ENCODE results near the gene CRYBA2.

Gene CRYBA2

GRCh38 chr2:219041252-219041651 is 48.0 kb upstream of the CRYBA2 start, which contains the start of gene CFAP65:
TSS of gene CFAP65 (minus strand) at chr2:219041516. CDS start at chr2:219039048, 2,468 bp downstream.
- Histone ChIP-seq H3K27me3 (ENCODE audit: insufficient read depth, low read length) (peaks cover 3% of the 10 kb centered on the region; the same call in 1 of the 2 replicates), H3K9ac (ENCODE audit: low read length) (no peak within 1 kb of the TSS), H3K4me3 (ENCODE audit: low read depth, low read length, poor library complexity, severe bottlenecking) (no peak within 1 kb of the TSS), H3K79me2 (ENCODE audit: insufficient read depth, low read length) (no peaks in the 10 kb centered on the region), H3K9me2 (ENCODE audit: low read depth, low read length) (no peaks in the 10 kb centered on the region), H3K4me1 (ENCODE audit: insufficient read depth, low read length, severe bottlenecking) (no peaks in the 10 kb centered on the region), H3F3A (ENCODE audit: insufficient read depth, low read length) (no peaks in the 10 kb centered on the region), H3K9me3 (ENCODE audit: low read length) (no peaks in the 10 kb centered on the region), H3K27ac (ENCODE audit: low read depth, low read length, poor library complexity, severe bottlenecking) (no peak within 1 kb of the TSS), H2AFZ (ENCODE audit: low read length) (no peak within 1 kb of the TSS), H3K4me2 (ENCODE audit: low read length) (no peak within 1 kb of the TSS), H4K20me1 (ENCODE audit: insufficient read depth, low read length) (no peaks in the 10 kb centered on the region), H3K36me3 (ENCODE audit: insufficient read depth, low read length) (no peaks in the 10 kb centered on the region)
- TF ChIP-seq EZH2 (IDR thresholded peaks at IDR 0.05; ENCODE audit: borderline replicate concordance, low read length) (no peak), CTCF (IDR thresholded peaks at IDR 0.05; ENCODE audit: low read length) (no peak)

- TF ChIP-seq CTCF (IDR thresholded peaks at IDR 0.05; ENCODE audit: low read length) = no peak
- TF ChIP-seq EZH2 (IDR thresholded peaks at IDR 0.05; ENCODE audit: borderline replicate concordance, low read length) = no peak
Measured at GRCh38 chr2:219038600-219038999, 45.4 kb upstream of the CRYBA2 start.

GRCh38 chr2:219037783-219038499 is 44.7 kb upstream of the CRYBA2 start:
- Histone ChIP-seq H4K20me1 (ENCODE audit: insufficient read depth, low read length) (no peaks in the 10 kb centered on the region), H3K79me2 (ENCODE audit: insufficient read depth, low read length) (no peaks in the 10 kb centered on the region), H3K36me3 (ENCODE audit: insufficient read depth, low read length) (no peaks in the 10 kb centered on the region), H3F3A (ENCODE audit: insufficient read depth, low read length) (no peaks in the 10 kb centered on the region; the same call in 1 of the 2 replicates), H3K4me3 (ENCODE audit: low read depth, low read length, poor library complexity, severe bottlenecking) (no peak overlapping the region), H3K9me2 (ENCODE audit: low read depth, low read length) (no peaks in the 10 kb centered on the region), H3K4me1 (ENCODE audit: insufficient read depth, low read length, severe bottlenecking) (no peaks in the 10 kb centered on the region), H3K4me2 (ENCODE audit: low read length) (no peak overlapping the region), H3K27ac (ENCODE audit: low read depth, low read length, poor library complexity, severe bottlenecking) (no peak overlapping the region), H3K9me3 (ENCODE audit: low read length) (no peaks in the 10 kb centered on the region), H3K9ac (ENCODE audit: low read length) (no peak overlapping the region), H2AFZ (ENCODE audit: low read length) (no peak overlapping the region), H3K27me3 (ENCODE audit: insufficient read depth, low read length) (peaks cover 5% of the 10 kb centered on the region)
- no peak for TF ChIP-seq CTCF (IDR thresholded peaks at IDR 0.05; ENCODE audit: low read length)
- no peak for TF ChIP-seq EZH2 (IDR thresholded peaks at IDR 0.05; ENCODE audit: borderline replicate concordance, low read length)

More at GRCh38 chr2:219038600-219038999, 45.4 kb upstream of the CRYBA2 start:
- H3K79me2 ChIP-seq (ENCODE audit: insufficient read depth, low read length) = no peaks in the 10 kb centered on the region
- H3K4me2 ChIP-seq (ENCODE audit: low read length) = no peak overlapping the region
- H3K9me3 ChIP-seq (ENCODE audit: low read length) = no peaks in the 10 kb centered on the region
- no peaks in the 10 kb centered on the region for H4K20me1 ChIP-seq (ENCODE audit: insufficient read depth, low read length)
- no peaks in the 10 kb centered on the region for H3K9me2 ChIP-seq (ENCODE audit: low read depth, low read length)
- H3K36me3 ChIP-seq (ENCODE audit: insufficient read depth, low read length) = no peaks in the 10 kb centered on the region
- no peaks in the 10 kb centered on the region for H3K4me1 ChIP-seq (ENCODE audit: insufficient read depth, low read length, severe bottlenecking)
- no peaks in the 10 kb centered on the region; the same call in 1 of the 2 replicates for H3F3A ChIP-seq (ENCODE audit: insufficient read depth, low read length)
- H3K4me3 ChIP-seq (ENCODE audit: low read depth, low read length, poor library complexity, severe bottlenecking) = no peak overlapping the region
- no peak overlapping the region for H3K9ac ChIP-seq (ENCODE audit: low read length)
- H3K27me3 ChIP-seq (ENCODE audit: insufficient read depth, low read length) = peaks cover 3% of the 10 kb centered on the region; the same call in 1 of the 2 replicates
- H2AFZ ChIP-seq (ENCODE audit: low read length) = no peak overlapping the region
- H3K27ac ChIP-seq (ENCODE audit: low read depth, low read length, poor library complexity, severe bottlenecking) = no peak overlapping the region

Measured in OCI-LY1 (cell line).